Upper lobe of left lung (tissue), 4 donors: Measurements from ENCODE around the gene FGF2.

Experiments
- EP300 ChIP-seq, 4 donors: sonication (generic); formaldehyde crosslinking; IDR thresholded peaks; one replicate each; pipeline ENCODE4 v1.5.1; 2017; ENCODE audit warnings: antibody characterized with exemption in 4 of 4, control low read depth in 2 of 4
- POLR2A ChIP-seq, 4 donors: fragments of 450-650 bp; IDR thresholded peaks; one replicate each; pipeline ENCODE4 v1.5.1; 2016 to 2017; ENCODE audit warnings: antibody characterized with exemption in 4 of 4, mild to moderate bottlenecking in 2 of 4
- POLR2AphosphoS5 ChIP-seq, 2 donors: sonication (generic); formaldehyde crosslinking; IDR thresholded peaks; one replicate each; pipeline ENCODE4 v1.5.1; 2017; ENCODE audit warnings: antibody characterized with exemption in 2 of 2
- TF ChIP-seq, protein P1 (sequence below), 6 experiments: fragments of 450-650 bp in 4 of 6; fragments of 200-600 bp in 2 of 6; sonication (generic) in 2 of 6; IDR thresholded peaks; one replicate each; pipeline ENCODE4 v1.5.1; 2016 to 2019; ENCODE audit warnings: antibody characterized with exemption in 6 of 6

- TF ChIP-seq, protein P1, sequence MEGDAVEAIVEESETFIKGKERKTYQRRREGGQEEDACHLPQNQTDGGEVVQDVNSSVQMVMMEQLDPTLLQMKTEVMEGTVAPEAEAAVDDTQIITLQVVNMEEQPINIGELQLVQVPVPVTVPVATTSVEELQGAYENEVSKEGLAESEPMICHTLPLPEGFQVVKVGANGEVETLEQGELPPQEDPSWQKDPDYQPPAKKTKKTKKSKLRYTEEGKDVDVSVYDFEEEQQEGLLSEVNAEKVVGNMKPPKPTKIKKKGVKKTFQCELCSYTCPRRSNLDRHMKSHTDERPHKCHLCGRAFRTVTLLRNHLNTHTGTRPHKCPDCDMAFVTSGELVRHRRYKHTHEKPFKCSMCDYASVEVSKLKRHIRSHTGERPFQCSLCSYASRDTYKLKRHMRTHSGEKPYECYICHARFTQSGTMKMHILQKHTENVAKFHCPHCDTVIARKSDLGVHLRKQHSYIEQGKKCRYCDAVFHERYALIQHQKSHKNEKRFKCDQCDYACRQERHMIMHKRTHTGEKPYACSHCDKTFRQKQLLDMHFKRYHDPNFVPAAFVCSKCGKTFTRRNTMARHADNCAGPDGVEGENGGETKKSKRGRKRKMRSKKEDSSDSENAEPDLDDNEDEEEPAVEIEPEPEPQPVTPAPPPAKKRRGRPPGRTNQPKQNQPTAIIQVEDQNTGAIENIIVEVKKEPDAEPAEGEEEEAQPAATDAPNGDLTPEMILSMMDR (IDR thresholded peaks at IDR 0.05), result no peak
- TF ChIP-seq POLR2AphosphoS5 (IDR thresholded peaks at IDR 0.05) (no peak), POLR2A (IDR thresholded peaks at IDR 0.05) (no peak), EP300 (IDR thresholded peaks at IDR 0.05) (no peak)
These were observed 106.1 kb downstream of the FGF2 start for GRCh38 chr4:122932763-122933162.
